A549 treated with RU486 at 1 μM for 4 hours (cell line): ENCODE data around the gene MC1R. TPM values are rescaled to one million over a fixed set of nuclear protein-coding genes. Genes with fewer than 3 reads are reported as not detected.

Source experiments
- total RNA-seq: library from RNA; stranded (reverse); fragments of 200-300 nt; extraction: Qiagen RNA extraction; gene quantifications from 5 replicates; pipeline ENCODE4 v1.2.3, GENCODE V29; 2022; ENCODE audit warnings: low read depth

The MC1R gene
- 3.8 to 8.5 TPM (median 7.2 TPM) in 5 replicates for total RNA-seq

DNA sequence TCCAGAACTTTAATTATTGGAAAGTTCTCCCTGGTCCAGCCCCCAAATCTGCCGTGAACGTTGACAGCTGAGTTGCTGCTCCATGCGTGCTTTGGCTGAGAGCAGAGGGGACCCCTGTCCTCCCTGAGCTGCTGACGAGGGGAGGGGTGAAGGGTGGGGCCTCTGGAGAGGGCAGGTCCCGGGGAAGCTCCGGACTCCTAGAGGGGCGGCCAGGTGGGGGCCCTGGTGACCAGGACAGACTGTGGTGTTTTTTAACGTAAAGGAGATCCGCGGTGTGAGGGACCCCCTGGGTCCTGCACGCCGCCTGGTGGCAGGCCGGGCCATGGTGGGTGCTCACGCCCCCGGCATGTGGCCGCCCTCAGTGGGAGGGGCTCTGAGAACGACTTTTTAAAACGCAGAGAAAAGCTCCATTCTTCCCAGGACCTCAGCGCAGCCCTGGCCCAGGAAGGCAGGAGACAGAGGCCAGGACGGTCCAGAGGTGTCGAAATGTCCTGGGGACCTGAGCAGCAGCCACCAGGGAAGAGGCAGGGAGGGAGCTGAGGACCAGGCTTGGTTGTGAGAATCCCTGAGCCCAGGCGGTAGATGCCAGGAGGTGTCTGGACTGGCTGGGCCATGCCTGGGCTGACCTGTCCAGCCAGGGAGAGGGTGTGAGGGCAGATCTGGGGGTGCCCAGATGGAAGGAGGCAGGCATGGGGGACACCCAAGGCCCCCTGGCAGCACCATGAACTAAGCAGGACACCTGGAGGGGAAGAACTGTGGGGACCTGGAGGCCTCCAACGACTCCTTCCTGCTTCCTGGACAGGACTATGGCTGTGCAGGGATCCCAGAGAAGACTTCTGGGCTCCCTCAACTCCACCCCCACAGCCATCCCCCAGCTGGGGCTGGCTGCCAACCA lies at the start of gene MC1R:
Gene MC1R (plus strand): TSS at position 410 of the 895 bp plus-strand sequence. CDS start 397 bp downstream, at position 807.

DNA sequence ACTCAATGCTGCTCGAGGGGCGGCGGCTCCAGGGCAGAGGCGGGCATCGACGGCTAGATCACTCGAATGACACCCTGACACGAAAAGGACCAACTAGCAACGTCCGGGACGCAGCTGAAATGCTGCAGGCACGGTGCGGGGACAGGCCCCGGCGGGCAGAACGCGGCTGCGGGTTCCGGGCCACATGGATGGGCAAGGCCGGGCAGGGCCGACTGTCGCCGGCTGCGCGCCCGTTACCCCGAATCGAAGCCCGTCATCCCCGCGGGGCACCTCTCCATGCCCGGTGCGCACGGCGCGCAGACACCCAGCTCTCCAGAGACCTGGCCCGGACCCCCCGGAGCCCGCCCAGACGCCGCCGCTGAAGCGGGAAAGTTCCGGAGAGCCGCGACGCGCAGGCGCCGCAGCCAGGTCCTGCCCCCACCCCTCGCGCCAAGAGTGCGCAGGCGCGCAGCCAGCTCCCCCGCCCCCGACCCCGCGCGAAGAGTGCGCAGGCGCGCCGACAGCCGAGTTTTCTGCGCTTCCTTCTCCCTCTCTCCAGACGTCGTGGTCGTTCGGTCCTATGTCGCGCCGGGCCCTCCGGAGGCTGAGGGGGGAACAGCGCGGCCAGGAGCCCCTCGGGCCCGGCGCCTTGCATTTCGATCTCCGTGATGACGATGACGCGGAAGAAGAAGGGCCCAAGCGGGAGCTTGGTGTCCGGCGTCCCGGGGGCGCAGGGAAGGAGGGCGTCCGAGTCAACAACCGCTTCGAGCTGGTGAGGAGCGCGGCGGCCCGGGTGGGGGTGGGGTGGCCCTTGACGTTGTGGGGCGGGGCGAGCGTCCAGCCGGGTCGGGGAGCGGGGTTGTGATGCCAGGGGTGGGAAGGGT lies 45.3 kb upstream of the MC1R start, which contains the start of gene TCF25:
Gene TCF25 (plus strand): TSS at position 484 of the 863 bp plus-strand sequence. CDS start 76 bp downstream, at position 560.

DNA sequence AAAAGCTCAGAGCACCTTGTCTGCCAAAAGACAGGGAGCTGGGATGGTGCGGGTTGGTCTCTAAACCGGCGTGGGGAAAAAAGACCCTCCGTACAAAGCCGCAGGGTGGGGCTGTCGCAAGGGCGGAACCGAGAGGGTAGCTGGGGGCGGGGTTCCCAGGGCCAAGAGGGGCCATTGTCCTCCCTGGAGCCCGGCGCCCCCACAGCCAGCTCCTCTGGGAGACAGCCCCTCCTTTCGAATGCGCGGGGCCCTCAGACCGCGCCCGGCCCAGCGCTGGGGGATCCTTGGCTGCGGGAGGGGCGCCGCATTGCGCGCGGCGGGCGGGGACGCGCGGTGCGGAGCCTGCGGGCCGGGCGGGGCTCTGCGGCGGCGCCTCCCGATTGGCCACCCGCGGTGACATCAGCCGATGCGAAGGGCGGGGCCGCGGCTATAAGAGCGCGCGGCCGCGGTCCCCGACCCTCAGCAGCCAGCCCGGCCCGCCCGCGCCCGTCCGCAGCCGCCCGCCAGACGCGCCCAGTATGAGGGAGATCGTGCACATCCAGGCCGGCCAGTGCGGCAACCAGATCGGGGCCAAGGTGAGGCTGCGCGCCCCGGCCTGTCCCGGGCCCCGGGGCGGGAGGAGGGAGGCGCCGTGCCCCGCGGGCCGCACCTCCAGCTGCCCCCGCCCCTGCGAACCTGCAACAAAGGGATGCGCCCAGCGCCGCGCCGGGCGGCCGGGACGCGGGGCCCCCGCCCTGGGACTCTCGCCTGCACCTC lies 4.4 kb downstream of the MC1R start, which contains the start of gene TUBB3:
Gene TUBB3 (plus strand): TSS at position 459 of the 756 bp plus-strand sequence. CDS start 60 bp downstream, at position 519.

Other genes starting within 250 kb of the MC1R start
- gene CDK10, start 232.2 kb upstream of the MC1R start, total RNA-seq = 36.5 to 50.8 TPM (median 48.9 TPM) in 5 replicates
- gene SPATA2L, start 217.2 kb upstream of the MC1R start, total RNA-seq = 7.7 to 12.8 TPM (median 11.0 TPM) in 5 replicates
- 2.3 to 5.1 TPM (median 3.9 TPM) in 5 replicates for gene VPS9D1, start 198.0 kb upstream of the MC1R start, total RNA-seq
- gene ZNF276, start 197.3 kb upstream of the MC1R start, total RNA-seq = 13.9 to 17.2 TPM (median 14.6 TPM) in 5 replicates
- 29.1 to 35.8 TPM (median 34.7 TPM) in 5 replicates for gene FANCA, start 102.2 kb upstream of the MC1R start, total RNA-seq
- gene SPIRE2, start 90.4 kb upstream of the MC1R start, total RNA-seq = 5.4 to 8.4 TPM (median 8.2 TPM) in 5 replicates
- gene TCF25, start 45.3 kb upstream of the MC1R start, total RNA-seq = 67.7 to 79.8 TPM (median 70.7 TPM) in 5 replicates
- 167 to 245 TPM (median 212 TPM) in 5 replicates for gene TUBB3, start 4.5 kb downstream of the MC1R start, total RNA-seq
- gene DEF8, start 29.9 kb downstream of the MC1R start, total RNA-seq = 81.0 to 112 TPM (median 105 TPM) in 5 replicates
- gene DBNDD1, start 100.6 kb downstream of the MC1R start, total RNA-seq = 44.6 to 64.7 TPM (median 56.9 TPM) in 5 replicates
- gene PRDM7, start 158.5 kb downstream of the MC1R start, total RNA-seq = 0.03 TPM in 1 of 5 replicates, not detected in the others